Activated T-cell treated with anti-CD3 and anti-CD28 coated beads, Interleukin-2, amount 50 U/mL, for 1 hour (primary cell): ENCODE measurements around the gene TBC1D8.

Source experiments
- DNase-seq: peaks from one replicate; pipeline ENCODE4 v3.0.0-alpha.2; 2020

Gene TBC1D8

DNA sequence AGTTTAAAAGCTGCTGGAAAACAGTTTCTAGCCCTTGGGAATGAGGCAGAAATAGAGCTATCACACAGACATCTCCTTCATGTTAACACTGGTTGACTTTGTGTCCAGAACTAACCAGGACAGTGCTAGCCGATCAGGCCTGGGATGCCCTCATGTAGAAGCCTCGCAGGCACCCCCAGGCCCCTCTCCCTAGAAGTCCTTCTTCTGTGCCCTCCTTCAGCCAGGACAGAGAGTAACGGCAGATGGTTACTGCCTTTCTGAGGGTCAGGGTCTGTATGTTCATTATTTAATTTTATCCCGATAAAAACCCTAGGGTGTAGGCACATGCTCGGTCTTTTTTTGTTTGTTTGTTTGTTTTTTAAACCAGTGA is 159.8 kb downstream of the TBC1D8 start:
- no peak for DNase-seq

DNA sequence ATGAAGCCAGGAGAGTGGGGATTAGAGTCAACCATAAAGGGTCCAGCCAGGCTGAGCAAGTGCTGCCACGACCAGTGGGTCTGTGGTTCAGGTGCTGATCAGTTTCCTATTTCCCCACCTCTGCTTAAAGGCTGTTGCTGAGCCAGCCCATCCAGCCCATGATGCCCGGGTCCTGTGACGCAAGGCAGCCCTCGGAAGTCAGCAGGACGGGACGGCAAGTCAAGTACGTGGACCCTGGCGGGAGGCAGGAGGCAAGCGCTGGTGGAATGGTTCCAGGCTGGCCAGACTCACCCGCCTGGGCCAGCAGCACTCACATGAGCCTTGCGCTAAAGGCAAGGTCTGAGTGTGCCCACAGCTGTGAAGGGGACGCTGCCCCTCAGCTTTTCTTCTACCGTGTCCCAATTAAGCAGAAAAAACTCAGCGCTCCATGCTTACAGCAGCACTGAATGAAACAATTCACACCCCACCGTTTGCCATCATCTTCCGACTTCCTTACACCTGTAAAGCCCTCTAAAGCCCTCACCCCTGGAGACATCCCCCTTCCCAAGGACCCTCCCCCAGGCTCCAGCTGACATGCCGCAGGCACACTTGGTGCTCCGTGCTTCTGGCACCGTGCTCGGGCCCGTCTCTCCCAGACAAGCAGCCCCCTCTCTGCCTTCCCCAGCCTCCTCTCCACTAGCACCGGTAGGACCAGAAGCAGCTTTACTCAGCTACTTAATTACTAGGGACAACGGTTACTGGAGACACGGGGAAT is 160.4 kb downstream of the TBC1D8 start:
- DNase-seq, result no peak

DNA sequence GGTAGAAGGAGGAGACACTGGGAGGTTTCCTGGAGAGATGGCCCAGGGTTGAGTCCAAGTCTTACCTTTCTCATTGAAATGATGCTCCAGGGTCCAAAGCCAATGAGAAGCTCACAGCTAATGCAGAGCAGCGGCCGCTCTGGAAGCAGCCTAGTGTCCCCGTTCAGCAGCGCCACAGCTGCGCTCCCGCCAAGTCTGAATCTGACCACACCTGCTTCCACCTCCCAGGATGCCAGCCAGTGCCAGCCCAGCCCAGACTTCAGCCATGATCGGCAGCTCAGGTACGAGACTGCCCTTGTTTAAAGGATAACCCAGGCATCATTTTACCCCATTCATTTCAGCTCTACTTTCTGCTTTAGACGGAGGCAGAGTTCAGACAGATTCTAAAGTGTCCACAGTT is 161.0 kb downstream of the TBC1D8 start:
- no peak for DNase-seq

DNA sequence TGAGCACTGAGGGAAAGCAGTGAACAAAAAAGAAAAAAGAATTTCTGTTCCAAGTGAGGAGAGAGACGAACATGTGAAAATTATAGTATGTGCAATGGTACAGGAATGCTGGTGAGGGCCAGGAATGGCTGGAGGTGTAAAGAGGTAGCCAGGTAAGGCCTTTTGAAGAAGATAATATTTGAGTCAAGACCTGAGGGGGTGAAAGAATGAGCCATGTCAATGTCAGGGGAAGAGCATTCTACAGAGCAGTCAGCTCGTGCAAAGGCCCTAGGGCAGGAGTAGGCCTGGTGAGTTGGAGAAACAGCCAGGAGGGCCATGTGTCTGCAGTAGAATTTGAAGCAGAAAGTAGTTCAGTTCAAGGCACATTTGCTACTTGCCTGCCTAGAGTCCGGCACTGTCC is 161.5 kb downstream of the TBC1D8 start:
- no peak for DNase-seq

DNA sequence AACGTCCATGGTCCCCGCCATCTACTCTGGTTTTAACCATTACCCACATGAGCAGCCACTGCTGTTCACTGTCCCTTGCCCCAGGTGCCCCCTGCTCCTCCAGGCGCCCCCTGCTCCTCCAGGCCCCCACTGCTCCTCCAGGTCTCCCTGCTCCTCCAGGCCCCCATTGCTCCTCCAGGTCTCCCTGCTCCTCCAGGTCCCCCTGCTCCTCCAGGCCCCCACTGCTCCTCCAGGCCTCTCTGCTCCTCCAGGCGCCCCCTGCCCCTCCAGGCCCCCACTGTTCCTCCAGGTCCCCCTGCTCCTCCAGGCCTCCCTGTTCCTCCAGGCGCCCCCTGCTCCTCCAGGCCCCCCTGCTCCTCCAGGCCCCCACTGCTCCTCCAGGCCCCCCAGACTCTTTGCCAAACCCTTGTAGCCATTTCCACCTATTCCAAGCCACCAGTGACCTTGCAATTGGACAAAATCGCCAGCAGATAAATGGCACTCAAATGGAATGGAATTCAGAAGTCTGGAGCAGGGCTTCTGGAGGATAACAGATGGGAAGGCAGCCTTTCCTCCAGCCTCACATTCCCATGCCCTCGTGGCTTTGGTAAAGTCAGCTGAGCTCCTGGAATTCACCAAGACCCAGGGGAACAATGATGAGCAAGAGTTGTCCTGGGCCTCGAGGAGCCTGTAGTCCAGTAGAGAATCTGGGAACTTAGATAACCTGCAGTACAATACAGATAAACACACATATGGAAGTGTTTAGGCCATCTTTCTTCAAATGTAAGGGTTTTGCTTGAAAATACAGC is 162.4 kb downstream of the TBC1D8 start:
- DNase-seq, result no peak

DNA sequence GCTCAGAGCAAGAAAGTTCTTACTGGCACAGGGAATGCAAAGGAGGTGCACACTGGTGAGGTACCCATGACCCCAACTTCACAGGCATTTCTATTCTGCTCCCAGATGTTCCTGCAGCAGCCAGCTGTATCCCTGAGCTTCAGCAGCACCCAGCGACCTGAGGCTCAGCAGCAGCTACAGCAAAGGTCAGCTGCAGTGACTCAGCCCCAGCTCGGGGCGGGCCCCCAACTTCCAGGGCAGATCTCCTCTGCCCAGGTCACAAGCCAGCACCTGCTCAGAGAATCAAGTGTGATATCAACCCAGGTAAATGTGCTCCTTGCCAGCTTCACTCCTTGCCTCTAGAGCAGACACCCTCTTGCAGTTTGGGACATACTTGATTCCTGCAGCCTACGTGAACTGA is 163.2 kb downstream of the TBC1D8 start:
- DNase-seq, result no peak

DNA sequence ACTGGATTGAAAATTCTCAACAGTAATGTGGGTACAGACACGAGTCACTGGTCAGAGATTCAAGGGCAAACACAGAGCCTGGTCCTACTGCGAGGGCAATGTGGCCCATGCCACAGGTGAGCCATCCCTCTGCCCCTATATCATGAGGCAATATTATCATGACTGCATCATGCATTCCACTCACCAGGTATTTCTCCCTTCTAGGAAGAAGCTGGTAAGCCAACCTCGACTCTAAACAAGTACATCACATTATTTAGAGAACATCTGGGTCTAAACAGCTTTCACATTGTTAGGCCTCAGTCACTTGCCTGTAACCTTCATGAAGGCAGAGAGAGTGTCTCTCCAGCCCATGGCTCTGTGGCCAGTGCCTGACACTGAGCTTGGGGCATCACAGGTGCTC is 163.6 kb downstream of the TBC1D8 start:
- DNase-seq, result no peak

DNA sequence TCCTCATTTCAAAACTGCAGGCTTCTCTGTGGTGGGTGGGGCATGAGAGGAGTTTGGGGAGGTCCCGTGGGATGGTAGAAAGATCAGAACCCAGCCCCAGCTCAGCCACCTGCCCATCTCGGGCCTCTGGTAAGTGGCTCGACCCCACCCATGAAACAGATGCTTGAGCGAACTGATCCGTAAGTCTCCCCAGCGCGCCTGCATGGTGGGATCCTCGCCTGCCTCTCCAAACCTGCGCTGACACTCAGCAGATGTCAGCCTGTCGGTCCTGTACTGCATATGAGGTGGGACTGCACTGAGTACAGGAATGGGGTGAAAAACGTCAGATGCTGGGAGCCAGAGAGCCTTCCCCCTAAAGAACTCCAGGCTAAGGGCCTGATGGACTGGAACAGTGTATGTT is 165.0 kb downstream of the TBC1D8 start:
- no peak for DNase-seq

DNA sequence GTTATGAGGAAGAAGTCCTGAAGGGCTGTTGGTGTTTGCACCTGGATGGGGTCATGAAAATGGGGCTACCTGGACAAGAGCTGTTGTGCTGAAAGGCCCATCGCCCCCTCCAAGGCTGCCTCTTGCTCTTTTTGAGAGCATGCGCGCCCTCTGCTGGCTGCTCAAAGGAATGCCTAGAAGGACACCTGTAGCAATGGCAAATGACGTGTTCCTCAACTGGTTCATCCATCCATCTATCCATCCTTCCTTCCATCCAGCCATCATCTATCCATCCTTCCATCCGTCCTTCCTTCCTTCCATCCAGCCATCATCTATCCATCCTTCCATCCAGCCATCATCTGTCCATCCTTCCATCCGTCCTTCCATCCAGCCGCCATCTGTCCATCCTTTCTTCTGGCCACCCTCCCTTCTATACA is 166.3 kb downstream of the TBC1D8 start:
- DNase-seq, result peak; percentile 80

DNA sequence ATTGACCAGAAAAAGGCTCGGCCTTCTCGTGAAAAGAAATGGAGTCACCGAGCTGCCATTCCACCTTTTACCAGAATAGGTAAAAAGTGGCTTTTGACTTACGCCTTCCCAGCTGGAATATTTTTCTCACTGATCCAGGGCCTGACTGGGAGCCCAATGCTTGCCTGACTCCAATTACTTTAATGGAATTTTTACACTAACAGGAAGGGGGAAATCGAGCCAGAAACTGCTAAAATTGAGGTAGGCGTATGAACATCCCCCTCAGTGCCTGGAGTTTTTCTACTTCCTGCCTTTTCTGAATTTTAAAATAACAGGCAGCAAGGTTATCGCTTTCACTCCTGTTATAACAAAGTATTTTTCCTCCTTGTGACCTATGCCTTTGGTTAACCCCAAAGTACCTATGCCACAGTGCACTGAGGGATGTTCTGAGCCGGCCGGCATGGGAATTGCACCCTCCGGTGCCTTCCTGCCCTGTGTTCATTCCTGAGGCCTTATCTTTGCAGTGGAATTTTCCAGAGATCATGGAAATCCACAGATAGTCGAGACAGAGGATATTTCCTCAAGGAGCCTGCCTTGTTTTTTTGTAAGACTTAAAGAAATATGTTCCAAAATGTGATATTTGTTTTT is 167.4 kb downstream of the TBC1D8 start:
- no peak for DNase-seq

DNA sequence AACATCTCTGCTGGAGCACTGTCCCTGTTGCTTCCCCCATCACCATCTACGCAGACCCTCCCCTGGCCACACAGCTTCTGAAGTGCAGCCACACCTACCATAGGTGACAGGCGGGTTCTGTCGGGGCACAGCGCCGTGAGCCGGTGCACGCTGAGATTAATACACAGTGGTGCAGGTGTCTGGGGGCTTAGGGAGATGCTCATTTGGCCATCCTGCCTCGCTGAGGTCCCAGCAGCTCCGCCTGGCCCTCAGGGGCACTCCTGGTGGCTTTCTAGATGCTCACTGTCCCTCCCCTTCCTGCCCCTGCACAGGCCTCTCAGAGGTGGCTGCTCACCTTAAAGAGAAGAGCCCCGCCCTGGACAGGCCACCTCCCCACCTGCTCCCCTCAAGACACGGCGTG is 168.0 kb downstream of the TBC1D8 start:
- DNase-seq, result no peak

DNA sequence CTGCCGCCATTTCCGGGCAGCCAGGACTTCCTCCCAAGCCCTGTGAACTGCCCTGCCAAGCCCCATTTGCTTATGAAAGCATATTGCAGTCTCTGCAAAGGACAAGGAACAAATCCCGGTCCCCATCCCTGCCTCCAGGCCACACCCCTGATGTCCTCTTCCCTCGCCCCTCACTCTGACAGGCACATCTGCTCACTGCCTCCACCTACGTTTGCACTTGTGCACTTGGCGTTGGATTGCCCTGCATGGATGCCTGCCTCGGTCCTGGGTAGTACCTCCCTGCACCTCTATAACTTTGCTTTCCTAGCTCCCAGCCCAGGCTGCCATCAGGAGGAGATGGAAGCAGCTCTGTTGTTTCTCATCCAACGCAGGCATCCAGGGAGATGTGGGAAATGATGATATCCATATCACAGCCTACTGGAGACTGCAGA is 168.7 kb downstream of the TBC1D8 start:
- no peak for DNase-seq

DNA sequence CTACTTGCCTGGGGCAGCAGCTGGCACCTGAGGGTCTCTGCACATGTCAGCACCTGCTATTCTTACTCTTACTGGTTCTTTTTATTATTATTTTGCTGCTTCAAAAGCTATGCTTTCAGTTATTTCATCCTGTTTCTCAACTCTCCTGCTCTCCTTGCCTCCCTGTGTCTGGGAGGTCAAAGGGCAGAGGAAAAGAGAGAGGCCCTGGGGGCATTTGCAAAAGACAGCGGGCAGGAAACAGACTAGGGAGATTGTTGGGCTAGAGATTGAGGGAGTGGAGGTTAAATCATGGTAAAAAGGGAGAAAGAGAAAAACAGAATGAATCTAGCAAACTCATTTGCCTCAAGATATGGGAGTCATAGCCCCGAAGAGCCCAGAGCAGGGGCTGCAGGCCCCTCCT is 170.2 kb downstream of the TBC1D8 start:
- no peak for DNase-seq

DNA sequence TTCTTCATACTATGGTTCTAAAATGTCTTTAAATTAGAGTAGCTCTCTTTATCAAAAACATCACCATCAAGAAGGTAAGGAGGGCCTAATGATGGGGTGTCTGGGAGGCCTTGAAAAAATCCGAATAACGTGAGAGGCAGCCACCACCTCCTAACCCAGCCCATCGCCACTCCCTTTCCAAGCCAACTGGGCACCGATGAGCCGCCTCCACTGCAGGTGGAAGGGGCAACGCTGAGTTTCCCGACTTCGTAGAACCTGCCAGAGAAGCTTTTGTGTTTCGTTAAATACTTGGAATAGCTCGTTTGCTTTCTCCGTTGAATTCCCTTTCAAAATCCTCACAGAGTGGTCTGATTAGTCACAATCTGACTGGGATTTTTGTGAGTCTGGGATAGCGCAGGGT is 171.1 kb downstream of the TBC1D8 start:
- DNase-seq, result no peak

DNA sequence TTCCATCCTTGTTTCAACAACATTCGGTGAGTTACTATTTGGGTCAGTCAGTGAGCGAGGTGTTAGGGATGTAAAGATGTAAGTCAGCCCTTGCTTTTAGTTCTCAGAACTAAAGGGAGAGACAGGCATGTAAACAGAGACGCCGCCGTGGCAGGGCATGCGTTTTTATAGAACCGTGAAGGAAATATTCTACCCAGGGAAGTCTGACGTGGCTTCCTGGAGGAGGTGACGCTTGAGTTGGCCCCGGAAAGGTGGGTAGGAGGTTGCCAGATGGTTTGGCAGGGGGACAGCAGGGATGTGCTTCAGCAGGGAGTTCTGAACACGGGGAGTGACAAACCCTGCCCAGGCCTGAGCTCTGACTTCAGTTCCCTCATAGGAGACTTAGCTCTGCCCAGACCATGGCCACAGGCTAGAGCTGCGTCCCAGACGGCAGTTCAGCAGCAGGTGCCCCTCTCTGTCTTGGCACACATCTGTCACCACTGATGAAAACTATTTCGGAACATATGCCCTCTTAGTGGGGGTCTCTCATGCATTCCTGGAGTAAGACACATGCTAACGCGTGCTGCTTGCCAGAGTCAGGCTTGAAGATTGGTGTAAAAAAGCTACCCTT is 172.5 kb downstream of the TBC1D8 start:
- no peak for DNase-seq

DNA sequence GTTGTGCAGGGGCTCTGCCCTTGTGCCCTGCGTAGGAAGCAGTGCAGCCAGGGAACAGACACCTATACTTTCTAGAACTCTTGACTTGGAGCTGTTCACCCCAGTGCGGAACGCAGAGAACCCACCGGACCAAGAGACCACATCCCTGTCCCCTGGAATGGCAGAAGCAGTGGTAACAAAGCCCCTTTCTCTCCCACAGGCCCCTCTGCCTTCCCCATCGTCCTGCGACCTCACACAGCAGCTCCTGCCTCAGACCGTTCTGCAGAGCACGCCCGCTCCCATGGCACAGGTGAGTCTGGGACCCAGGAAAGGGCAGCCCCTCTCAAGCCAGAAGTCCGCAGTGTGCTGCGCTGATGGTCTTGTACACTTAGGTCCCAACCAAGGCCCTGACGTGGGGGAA is 173.7 kb downstream of the TBC1D8 start:
- no peak for DNase-seq

DNA sequence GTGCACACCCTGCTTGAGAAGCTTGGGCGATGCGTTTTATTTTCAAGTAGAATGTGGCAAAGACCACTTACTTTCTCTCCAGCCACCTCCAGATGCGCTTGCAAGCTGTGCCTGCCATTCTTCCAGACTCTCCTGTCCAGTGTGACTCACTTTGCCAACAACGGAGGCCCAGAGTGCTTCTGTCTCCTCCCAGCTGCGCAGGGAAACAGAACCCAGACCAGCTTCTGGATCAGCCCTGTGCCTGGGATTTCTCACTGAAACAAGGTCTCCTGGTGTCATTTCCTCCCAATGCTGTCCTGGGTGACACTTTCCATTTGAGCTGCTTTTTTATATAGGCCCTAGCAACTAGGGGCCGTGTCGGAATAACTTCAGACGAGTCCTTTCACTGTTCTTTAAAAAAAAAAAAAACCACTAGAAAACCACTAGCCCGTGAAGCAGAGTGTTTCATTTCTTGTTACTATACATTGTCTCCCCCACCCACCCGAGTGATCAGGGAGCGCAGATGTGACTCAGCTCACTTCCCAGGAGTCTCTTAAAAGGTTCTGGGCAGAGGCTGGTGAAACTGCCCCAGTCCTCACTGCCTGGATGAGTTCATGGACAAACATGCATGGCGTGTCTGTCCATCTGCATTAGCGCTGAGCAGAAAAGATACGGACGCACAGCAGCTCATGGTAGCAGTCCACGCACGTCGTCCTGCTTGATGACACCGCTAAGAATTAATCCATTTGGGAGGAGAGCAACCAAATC is 174.4 kb downstream of the TBC1D8 start:
- no peak for DNase-seq

DNA sequence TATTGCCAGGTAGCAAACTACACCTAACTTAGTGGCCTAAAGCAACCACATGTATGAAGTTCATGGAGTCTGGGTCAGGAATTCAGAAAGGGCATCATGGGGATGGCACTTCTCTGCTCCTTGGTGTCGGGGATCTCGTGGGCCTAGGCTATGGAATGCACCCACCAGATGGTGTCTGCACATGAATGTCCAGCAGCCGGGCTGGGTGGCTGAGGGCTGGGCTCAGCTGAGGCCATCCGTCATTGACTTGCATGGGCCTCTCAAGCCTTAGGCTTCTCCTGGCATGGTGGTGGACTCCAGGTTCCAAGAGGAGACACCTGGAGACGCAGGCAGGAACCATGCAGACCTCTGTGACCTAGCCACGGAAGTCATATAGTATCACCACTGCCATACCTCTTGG is 175.1 kb downstream of the TBC1D8 start:
- no peak for DNase-seq

DNA sequence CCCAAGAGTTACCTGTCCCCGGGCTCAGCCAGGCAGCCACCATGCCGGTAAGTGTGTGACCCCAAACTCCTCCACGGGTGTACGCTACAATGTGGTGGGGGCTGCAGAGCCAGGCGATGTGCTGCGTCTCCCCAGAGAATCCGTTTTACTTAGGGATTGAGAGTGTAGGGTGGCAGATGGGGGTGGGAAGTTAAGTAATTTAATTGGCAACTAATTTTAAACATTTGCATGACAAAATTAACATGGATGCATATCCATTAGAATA is 175.7 kb downstream of the TBC1D8 start:
- no peak for DNase-seq

DNA sequence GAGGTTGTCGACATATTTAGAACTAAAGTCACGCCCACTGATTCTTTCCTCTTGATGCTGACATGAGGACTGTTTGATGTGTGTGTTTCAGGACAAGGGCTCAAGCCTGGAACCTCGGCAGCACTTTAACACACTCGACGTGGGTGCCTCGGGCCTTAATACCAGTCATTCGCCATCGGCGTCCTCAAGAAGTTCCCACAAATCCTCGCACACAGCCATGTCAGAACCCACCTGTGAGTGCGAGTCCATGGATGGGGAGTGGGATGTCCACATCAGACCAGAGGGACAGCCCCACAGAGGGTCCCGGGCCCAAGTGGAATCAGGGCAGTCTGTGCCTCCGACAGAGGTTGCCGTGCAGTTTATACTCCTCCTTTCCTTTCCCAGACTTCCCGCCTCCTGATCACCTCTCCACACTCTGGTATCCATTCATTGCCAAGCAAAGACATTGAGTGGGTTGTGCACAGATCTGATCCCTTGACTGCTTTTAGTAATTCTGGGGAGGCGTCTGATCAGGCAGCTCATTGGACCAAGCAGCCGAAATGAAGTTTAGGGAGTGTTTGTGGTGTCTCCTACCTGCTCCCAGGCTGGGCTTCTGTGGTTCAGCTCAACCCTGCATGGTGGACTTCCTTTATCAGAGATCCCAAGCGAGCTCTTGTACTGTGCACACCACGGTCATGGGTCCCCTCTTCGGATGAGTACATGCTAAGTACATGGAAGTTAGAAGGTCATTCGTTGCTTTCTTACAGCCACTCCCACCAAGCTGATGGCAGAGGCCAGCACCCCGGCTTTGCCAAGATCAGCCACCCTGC is 176.3 kb downstream of the TBC1D8 start:
- no peak for DNase-seq

DNA sequence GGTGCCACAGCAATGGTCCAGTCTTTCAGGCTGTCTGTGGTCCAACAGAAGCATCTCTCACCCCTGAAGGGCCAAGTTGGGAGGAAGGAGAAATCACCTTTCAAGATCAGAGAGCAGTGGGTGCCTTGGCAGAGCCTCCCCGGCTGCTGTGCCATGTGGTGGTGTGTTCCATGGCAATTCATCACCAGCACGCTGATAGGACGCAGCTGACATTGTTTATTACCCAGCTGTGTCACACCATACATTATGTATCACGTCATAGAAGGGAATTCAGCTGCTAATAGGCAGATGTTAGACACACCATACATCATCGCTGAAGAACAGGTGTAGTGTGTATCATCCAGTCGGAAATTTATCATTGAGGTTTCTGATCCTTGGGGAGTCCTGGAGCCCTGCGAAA is 178.7 kb downstream of the TBC1D8 start:
- no peak for DNase-seq

DNA sequence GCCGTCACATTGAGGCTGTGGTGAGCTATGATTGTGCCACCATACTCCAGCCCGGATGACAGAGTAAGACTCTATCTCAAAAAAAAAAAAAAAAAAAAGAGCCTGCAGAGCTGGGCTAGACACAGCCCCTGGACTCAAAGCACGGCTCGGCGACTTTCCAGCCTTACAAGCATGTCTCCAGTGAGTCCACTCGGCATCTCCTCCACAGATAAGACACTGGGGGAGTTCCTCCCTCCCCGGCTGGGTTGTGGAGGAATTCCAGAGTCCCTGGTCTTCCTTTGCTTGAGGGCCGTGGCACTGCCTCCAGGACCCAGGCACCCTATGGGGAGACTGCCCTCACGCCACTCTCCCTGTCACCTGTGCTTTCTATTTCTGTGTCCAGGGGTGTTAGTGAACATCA is 180.0 kb downstream of the TBC1D8 start:
- DNase-seq, result no peak
